Measurements from ENCODE around the gene DHX9. TPM values are rescaled to one million over a fixed set of nuclear protein-coding genes. Genes with fewer than 3 reads are reported as not detected.

Gene DHX9
- total and polyA plus RNA-seq, 2 experiments from 2014 or later: 151 to 262 TPM

DNA sequence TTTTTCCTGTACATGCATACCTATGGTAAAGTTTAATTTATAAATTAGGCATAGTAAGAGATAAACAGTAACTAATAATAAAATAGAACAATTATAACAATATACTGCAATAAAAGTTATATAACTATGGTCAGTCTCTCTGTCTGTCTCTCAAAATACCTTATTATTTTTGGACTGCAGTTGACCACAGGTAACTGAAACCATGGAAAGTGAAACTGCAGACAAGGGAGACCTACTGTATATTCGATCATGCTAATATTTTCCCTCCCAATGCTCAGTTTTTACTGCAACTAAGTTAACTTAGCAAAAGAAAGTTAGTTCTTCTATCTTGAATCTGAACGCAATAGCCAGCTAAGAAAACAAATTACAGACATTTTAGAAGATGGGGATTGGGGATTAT, 12.3 kb upstream of the DHX9 start (continued):
- TF ChIP-seq, protein P1, sequence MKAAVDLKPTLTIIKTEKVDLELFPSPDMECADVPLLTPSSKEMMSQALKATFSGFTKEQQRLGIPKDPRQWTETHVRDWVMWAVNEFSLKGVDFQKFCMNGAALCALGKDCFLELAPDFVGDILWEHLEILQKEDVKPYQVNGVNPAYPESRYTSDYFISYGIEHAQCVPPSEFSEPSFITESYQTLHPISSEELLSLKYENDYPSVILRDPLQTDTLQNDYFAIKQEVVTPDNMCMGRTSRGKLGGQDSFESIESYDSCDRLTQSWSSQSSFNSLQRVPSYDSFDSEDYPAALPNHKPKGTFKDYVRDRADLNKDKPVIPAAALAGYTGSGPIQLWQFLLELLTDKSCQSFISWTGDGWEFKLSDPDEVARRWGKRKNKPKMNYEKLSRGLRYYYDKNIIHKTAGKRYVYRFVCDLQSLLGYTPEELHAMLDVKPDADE (IDR thresholded peaks at IDR 0.05): no peak
- TF ChIP-seq, protein P2, sequence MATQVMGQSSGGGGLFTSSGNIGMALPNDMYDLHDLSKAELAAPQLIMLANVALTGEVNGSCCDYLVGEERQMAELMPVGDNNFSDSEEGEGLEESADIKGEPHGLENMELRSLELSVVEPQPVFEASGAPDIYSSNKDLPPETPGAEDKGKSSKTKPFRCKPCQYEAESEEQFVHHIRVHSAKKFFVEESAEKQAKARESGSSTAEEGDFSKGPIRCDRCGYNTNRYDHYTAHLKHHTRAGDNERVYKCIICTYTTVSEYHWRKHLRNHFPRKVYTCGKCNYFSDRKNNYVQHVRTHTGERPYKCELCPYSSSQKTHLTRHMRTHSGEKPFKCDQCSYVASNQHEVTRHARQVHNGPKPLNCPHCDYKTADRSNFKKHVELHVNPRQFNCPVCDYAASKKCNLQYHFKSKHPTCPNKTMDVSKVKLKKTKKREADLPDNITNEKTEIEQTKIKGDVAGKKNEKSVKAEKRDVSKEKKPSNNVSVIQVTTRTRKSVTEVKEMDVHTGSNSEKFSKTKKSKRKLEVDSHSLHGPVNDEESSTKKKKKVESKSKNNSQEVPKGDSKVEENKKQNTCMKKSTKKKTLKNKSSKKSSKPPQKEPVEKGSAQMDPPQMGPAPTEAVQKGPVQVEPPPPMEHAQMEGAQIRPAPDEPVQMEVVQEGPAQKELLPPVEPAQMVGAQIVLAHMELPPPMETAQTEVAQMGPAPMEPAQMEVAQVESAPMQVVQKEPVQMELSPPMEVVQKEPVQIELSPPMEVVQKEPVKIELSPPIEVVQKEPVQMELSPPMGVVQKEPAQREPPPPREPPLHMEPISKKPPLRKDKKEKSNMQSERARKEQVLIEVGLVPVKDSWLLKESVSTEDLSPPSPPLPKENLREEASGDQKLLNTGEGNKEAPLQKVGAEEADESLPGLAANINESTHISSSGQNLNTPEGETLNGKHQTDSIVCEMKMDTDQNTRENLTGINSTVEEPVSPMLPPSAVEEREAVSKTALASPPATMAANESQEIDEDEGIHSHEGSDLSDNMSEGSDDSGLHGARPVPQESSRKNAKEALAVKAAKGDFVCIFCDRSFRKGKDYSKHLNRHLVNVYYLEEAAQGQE (IDR thresholded peaks at IDR 0.05; ENCODE audit: unreplicated experiment): no peak
- TF ChIP-seq, protein P3, sequence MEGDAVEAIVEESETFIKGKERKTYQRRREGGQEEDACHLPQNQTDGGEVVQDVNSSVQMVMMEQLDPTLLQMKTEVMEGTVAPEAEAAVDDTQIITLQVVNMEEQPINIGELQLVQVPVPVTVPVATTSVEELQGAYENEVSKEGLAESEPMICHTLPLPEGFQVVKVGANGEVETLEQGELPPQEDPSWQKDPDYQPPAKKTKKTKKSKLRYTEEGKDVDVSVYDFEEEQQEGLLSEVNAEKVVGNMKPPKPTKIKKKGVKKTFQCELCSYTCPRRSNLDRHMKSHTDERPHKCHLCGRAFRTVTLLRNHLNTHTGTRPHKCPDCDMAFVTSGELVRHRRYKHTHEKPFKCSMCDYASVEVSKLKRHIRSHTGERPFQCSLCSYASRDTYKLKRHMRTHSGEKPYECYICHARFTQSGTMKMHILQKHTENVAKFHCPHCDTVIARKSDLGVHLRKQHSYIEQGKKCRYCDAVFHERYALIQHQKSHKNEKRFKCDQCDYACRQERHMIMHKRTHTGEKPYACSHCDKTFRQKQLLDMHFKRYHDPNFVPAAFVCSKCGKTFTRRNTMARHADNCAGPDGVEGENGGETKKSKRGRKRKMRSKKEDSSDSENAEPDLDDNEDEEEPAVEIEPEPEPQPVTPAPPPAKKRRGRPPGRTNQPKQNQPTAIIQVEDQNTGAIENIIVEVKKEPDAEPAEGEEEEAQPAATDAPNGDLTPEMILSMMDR (conservative IDR thresholded peaks at IDR 0.05; ENCODE audit: low read depth in 2 of 2): no peak

DNA sequence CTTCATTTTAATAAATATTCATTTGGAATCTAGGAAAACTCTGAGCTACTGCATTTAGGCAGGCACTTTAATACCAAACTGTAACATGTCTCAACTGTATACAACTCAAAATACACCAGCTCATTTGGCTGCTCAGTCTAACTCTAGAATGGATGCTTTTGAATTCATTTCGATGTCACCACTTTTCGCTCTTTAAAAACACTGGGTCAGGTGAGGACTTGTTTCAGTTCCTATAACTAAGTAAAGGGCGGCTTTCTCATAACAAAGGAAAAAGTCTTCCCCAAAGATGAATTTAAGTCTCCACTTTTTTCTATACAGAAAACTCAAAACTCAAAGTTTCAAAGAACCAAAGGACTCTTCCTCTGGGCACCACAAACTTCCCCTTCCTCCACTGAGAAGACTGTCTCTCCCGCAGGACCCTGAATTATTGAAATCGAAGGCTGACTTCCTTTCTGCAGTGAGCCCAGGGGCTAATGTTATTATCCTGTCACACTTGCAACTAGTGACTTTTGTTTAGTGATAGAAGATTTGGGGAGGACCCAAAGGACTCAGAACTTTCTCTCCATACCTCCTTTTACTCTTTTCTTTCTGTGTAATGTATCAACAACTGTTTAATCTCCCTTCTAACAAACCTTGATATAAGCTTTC, 9.7 kb upstream of the DHX9 start:
- Histone ChIP-seq H4K20me1 (replicated peaks; ENCODE audit: insufficient read depth) (no peaks in the 10 kb centered on the region), H3K4me3 (no peak overlapping the region), H2AFZ (no peak overlapping the region), H3K79me2 (replicated peaks; ENCODE audit: insufficient read depth) (no peaks in the 10 kb centered on the region), H3F3A (replicated peaks; ENCODE audit: low read depth) (no peaks in the 10 kb centered on the region), H3K27me3 (ENCODE audit: insufficient read depth) (no peaks in the 10 kb centered on the region), H3K36me3 (ENCODE audit: insufficient read depth) (no peaks in the 10 kb centered on the region), H3K4me1 (ENCODE audit: insufficient read depth) (no peaks in the 10 kb centered on the region), H3K9me2 (ENCODE audit: insufficient read depth) (no peaks in the 10 kb centered on the region), H3K27ac (ENCODE audit: low read depth) (no peak overlapping the region), H3K4me2 (no peak overlapping the region)
- Mint-ChIP-seq H3K27me3 (ENCODE audit: insufficient read depth, low read depth, poor library complexity) (no peaks in the 10 kb centered on the region), H3K4me1 (no peaks in the 10 kb centered on the region; the same call in 1 of the 3 replicates), H3K9me3 (no peaks in the 10 kb centered on the region), H3K27ac (no peak overlapping the region), H3K36me3 (ENCODE audit: low read depth) (no peaks in the 10 kb centered on the region), H3K4me3 (no peak overlapping the region)
- no peak for ATAC-seq
- DNase-seq (ENCODE audit: low spot score): no peak
- TF ChIP-seq POLR2AphosphoS5 (IDR thresholded peaks at IDR 0.05; ENCODE audit: low read depth): no peak
- no peak for TF ChIP-seq NANOG (IDR thresholded peaks at IDR 0.05; ENCODE audit: borderline replicate concordance)
- no peak for TF ChIP-seq JUNB (IDR thresholded peaks at IDR 0.05; ENCODE audit: unreplicated experiment)
- TF ChIP-seq, protein P1 (IDR thresholded peaks at IDR 0.05): no peak
- TF ChIP-seq, protein P4, sequence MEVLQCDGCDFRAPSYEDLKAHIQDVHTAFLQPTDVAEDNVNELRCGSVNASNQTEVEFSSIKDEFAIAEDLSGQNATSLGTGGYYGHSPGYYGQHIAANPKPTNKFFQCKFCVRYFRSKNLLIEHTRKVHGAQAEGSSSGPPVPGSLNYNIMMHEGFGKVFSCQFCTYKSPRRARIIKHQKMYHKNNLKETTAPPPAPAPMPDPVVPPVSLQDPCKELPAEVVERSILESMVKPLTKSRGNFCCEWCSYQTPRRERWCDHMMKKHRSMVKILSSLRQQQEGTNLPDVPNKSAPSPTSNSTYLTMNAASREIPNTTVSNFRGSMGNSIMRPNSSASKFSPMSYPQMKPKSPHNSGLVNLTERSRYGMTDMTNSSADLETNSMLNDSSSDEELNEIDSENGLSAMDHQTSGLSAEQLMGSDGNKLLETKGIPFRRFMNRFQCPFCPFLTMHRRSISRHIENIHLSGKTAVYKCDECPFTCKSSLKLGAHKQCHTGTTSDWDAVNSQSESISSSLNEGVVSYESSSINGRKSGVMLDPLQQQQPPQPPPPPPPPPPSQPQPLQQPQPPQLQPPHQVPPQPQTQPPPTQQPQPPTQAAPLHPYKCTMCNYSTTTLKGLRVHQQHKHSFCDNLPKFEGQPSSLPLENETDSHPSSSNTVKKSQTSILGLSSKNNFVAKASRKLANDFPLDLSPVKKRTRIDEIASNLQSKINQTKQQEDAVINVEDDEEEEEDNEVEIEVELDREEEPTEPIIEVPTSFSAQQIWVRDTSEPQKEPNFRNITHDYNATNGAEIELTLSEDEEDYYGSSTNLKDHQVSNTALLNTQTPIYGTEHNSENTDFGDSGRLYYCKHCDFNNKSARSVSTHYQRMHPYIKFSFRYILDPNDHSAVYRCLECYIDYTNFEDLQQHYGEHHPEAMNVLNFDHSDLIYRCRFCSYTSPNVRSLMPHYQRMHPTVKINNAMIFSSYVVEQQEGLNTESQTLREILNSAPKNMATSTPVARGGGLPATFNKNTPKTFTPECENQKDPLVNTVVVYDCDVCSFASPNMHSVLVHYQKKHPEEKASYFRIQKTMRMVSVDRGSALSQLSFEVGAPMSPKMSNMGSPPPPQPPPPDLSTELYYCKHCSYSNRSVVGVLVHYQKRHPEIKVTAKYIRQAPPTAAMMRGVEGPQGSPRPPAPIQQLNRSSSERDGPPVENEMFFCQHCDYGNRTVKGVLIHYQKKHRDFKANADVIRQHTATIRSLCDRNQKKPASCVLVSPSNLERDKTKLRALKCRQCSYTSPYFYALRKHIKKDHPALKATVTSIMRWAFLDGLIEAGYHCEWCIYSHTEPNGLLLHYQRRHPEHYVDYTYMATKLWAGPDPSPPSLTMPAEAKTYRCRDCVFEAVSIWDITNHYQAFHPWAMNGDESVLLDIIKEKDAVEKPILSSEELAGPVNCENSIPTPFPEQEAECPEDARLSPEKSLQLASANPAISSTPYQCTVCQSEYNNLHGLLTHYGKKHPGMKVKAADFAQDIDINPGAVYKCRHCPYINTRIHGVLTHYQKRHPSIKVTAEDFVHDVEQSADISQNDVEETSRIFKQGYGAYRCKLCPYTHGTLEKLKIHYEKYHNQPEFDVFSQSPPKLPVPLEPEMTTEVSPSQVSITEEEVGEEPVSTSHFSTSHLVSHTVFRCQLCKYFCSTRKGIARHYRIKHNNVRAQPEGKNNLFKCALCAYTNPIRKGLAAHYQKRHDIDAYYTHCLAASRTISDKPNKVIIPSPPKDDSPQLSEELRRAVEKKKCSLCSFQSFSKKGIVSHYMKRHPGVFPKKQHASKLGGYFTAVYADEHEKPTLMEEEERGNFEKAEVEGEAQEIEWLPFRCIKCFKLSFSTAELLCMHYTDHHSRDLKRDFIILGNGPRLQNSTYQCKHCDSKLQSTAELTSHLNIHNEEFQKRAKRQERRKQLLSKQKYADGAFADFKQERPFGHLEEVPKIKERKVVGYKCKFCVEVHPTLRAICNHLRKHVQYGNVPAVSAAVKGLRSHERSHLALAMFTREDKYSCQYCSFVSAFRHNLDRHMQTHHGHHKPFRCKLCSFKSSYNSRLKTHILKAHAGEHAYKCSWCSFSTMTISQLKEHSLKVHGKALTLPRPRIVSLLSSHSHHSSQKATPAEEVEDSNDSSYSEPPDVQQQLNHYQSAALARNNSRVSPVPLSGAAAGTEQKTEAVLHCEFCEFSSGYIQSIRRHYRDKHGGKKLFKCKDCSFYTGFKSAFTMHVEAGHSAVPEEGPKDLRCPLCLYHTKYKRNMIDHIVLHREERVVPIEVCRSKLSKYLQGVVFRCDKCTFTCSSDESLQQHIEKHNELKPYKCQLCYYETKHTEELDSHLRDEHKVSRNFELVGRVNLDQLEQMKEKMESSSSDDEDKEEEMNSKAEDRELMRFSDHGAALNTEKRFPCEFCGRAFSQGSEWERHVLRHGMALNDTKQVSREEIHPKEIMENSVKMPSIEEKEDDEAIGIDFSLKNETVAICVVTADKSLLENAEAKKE (CRISPR knock-in tag; IDR thresholded peaks at IDR 0.05): no peak
- TF ChIP-seq EZH2phosphoT487 (IDR thresholded peaks at IDR 0.05; ENCODE audit: unreplicated experiment): no peak
- no peak for TF ChIP-seq EZH2 (IDR thresholded peaks at IDR 0.05; ENCODE audit: low read depth, unreplicated experiment)
- TF ChIP-seq CREB1 (CRISPR knock-in tag; IDR thresholded peaks at IDR 0.05; ENCODE audit: low read depth): no peak
